Spinal cord (tissue), 10 donors: Measurements from ENCODE around the gene EFNA3. TPM values are rescaled to one million over a fixed set of nuclear protein-coding genes. Genes with fewer than 3 reads are reported as not detected.

Experiments used
- DNase-seq, 6 donors: peaks; one replicate each; pipeline versions ENCODE4 v3.0.0 to v3.0.0-alpha.2; 2013 to 2015; ENCODE audit warnings: low spot score in 6 of 6, low read depth in 4 of 6
- H3K27ac ChIP-seq: one replicate; pipeline ENCODE4 v1.5.1; 2013; ENCODE audit warnings: low read depth, low read length, control low read depth
- H3K27me3 ChIP-seq: one replicate; pipeline ENCODE4 v1.6.1; 2013; ENCODE audit warnings: low read length; ENCODE audit not compliant: control insufficient read depth, insufficient read depth
- H3K36me3 ChIP-seq: one replicate; pipeline ENCODE4 v1.6.1; 2013; ENCODE audit warnings: low read length; ENCODE audit not compliant: control insufficient read depth, insufficient read depth
- H3K4me1 ChIP-seq: one replicate; pipeline ENCODE4 v1.6.1; 2013; ENCODE audit warnings: low read length; ENCODE audit not compliant: control insufficient read depth, insufficient read depth
- H3K4me3 ChIP-seq: one replicate; pipeline ENCODE4 v1.5.1; 2013; ENCODE audit warnings: low read depth, low read length, control low read depth
- H3K9me3 ChIP-seq: one replicate; pipeline ENCODE4 v1.6.1; 2013; ENCODE audit warnings: low read length; ENCODE audit not compliant: control insufficient read depth, insufficient read depth
- WGBS: methylation state at CpG from one replicate; pipeline ENCODE4 v1.1.5; 2013; ENCODE audit warnings: missing lambda C conversion rate; ENCODE audit not compliant: insufficient coverage; 5-methylcytosine and 5-hydroxymethylcytosine counted together
- polyA plus RNA-seq, 2 donors: library from polyadenylated mRNA; unstranded; fragments of 120-200 nt; gene quantifications; one replicate each; pipeline ENCODE4 v1.2.1, GENCODE V29; 2013; ENCODE audit not compliant: insufficient read length in 2 of 2
- small RNA-seq: library from RNA; depleted of rRNA; stranded (forward); fragments of <200 nt; gene quantifications from one replicate; pipeline ENCODE3, GENCODE V24; 2014; ENCODE audit warnings: low replicate concordance
- total RNA-seq, 2 donors: library from RNA; depleted of rRNA in 1 of 2; stranded (reverse); fragments of 120-200 nt in 1 of 2; fragments of >200 nt in 1 of 2; gene quantifications; one replicate each; pipeline versions ENCODE4 v1.2.3 to v1.2.4, GENCODE V29; 2013 to 2014
- donor health status: healthy.

Gene EFNA3
- total and polyA plus RNA-seq, 4 donors, result 12.3 to 50.6 (median 30.1) TPM

DNA sequence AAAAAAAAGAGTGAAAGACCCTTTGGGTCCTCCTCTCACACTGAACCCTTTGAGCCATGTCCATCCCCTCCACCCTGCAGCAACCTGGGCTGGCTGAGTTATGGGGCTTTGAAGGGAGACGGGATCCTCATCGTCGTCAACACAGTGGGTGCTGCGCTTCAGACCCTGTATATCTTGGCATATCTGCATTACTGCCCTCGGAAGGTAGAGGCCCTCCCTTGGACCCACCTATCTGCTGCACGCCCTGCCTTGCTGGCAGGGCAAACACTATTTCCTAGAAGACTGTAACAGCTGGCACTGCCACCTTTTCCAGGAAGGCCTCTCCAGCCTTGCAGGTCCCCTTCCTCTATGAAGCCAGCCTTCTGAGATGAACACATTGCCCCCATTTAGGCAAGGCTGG, 58.1 kb downstream of the EFNA3 start:
- 34% methylated on average over 6 of the region's 6 CpGs for WGBS
- peak in 2 of 6 donors; percentile 32 to 52 for DNase-seq
- Histone ChIP-seq H3K9me3 (no peaks in the 10 kb centered on the region), H3K4me3 (peak overlapping the region; percentile 95), H3K4me1 (peaks cover 47% of the 10 kb centered on the region), H3K27ac (peak overlapping the region; percentile 42), H3K36me3 (peaks cover 24% of the 10 kb centered on the region), H3K27me3 (no peaks in the 10 kb centered on the region)

Small RNA genes within 50 kb of the gene (small RNA-seq; reads per million reads assigned to genes)
- gene RF00019, result not detected

Other genes with a start within 250 kb of the EFNA3 start
- 10 to 100 TPM in 1 of 2 donors, 1 to 10 TPM in 1; 9.6 to 12.9 TPM for gene KCNN3, start 208.6 kb upstream of the EFNA3 start, total RNA-seq
- gene KCNN3, start 208.6 kb upstream of the EFNA3 start, polyA plus RNA-seq, result 10 to 100 TPM; 19.9 to 24.8 TPM
- 10 to 100 TPM; 10.6 to 15.3 TPM for gene PMVK, start 142.1 kb upstream of the EFNA3 start, total RNA-seq
- gene PMVK, start 142.1 kb upstream of the EFNA3 start, polyA plus RNA-seq, result 10 to 100 TPM; 43.2 to 45.3 TPM
- gene PBXIP1, start 122.7 kb upstream of the EFNA3 start, total RNA-seq, result 100 to 1,000 TPM in 1 of 2 donors, 10 to 100 TPM in 1; 57.5 to 143 TPM
- 10 to 100 TPM; 66.7 to 67.8 TPM for gene PBXIP1, start 122.7 kb upstream of the EFNA3 start, polyA plus RNA-seq
- gene PYGO2, start 117.1 kb upstream of the EFNA3 start, total RNA-seq, result 10 to 100 TPM; 12.7 to 24.7 TPM
- 10 to 100 TPM; 31.6 to 34.3 TPM for gene PYGO2, start 117.1 kb upstream of the EFNA3 start, polyA plus RNA-seq
- 10 to 100 TPM; 28.5 to 99.2 TPM for gene SHC1, start 108.1 kb upstream of the EFNA3 start, total RNA-seq
- gene SHC1, start 108.1 kb upstream of the EFNA3 start, polyA plus RNA-seq, result 10 to 100 TPM; 26.4 to 47.2 TPM
- 10 to 100 TPM; 25.9 to 64.8 TPM for gene CKS1B, start 104.2 kb upstream of the EFNA3 start, total RNA-seq
- 10 to 100 TPM; 37.6 to 41.1 TPM for gene CKS1B, start 104.2 kb upstream of the EFNA3 start, polyA plus RNA-seq
- gene FLAD1, start 95.5 kb upstream of the EFNA3 start, total RNA-seq, result 10 to 100 TPM; 14.6 to 32.0 TPM
- 10 to 100 TPM; 33.5 to 36.9 TPM for gene FLAD1, start 95.5 kb upstream of the EFNA3 start, polyA plus RNA-seq
- under 1 TPM in 1 of 2 donors, not detected in 1; 0.22 TPM for gene LENEP, start 85.3 kb upstream of the EFNA3 start, total RNA-seq
- under 1 TPM in 1 of 2 donors, not detected in 1; 0.39 TPM for gene LENEP, start 85.3 kb upstream of the EFNA3 start, polyA plus RNA-seq
- gene ZBTB7B, start 76.0 kb upstream of the EFNA3 start, total RNA-seq, result 10 to 100 TPM in 1 of 2 donors, 1 to 10 TPM in 1; 7.3 to 10.7 TPM
- 1 to 10 TPM; 8.7 to 9.0 TPM for gene ZBTB7B, start 76.0 kb upstream of the EFNA3 start, polyA plus RNA-seq
- gene DCST2, start 45.1 kb upstream of the EFNA3 start, total RNA-seq, result 1 to 10 TPM in 1 of 2 donors, under 1 TPM in 1; 0.10 to 1.0 TPM
- 1 to 10 TPM; 1.1 to 1.2 TPM for gene DCST2, start 45.1 kb upstream of the EFNA3 start, polyA plus RNA-seq
- not detected for gene DCST1, start 45.0 kb upstream of the EFNA3 start, total RNA-seq
- under 1 TPM; 0.11 to 0.33 TPM for gene DCST1, start 45.0 kb upstream of the EFNA3 start, polyA plus RNA-seq
- 10 to 100 TPM; 29.9 to 58.5 TPM for gene ADAM15, start 27.5 kb upstream of the EFNA3 start, total RNA-seq
- 100 to 1,000 TPM in 1 of 2 donors, 10 to 100 TPM in 1; 73.1 to 100 TPM for gene ADAM15, start 27.5 kb upstream of the EFNA3 start, polyA plus RNA-seq
- gene EFNA4, start 15.1 kb upstream of the EFNA3 start, total RNA-seq, result 10 to 100 TPM in 1 of 2 donors, 1 to 10 TPM in 1; 3.5 to 13.9 TPM
- 1 to 10 TPM; 5.1 to 6.8 TPM for gene EFNA4, start 15.1 kb upstream of the EFNA3 start, polyA plus RNA-seq
- gene EFNA1, start 49.0 kb downstream of the EFNA3 start, total RNA-seq, result 10 to 100 TPM; 14.8 to 27.8 TPM
- gene EFNA1, start 49.0 kb downstream of the EFNA3 start, polyA plus RNA-seq, result 10 to 100 TPM; 17.9 to 23.3 TPM
- 10 to 100 TPM; 12.1 to 35.8 TPM for gene SLC50A1, start 57.0 kb downstream of the EFNA3 start, total RNA-seq
- 10 to 100 TPM; 18.2 to 26.9 TPM for gene SLC50A1, start 57.0 kb downstream of the EFNA3 start, polyA plus RNA-seq
- 10 to 100 TPM; 16.2 to 46.6 TPM for gene DPM3, start 61.7 kb downstream of the EFNA3 start, total RNA-seq
- gene DPM3, start 61.7 kb downstream of the EFNA3 start, polyA plus RNA-seq, result 10 to 100 TPM; 41.7 to 47.2 TPM
- gene KRTCAP2, start 94.5 kb downstream of the EFNA3 start, total RNA-seq, result 100 to 1,000 TPM in 1 of 2 donors, 10 to 100 TPM in 1; 81.9 to 140 TPM
- 100 to 1,000 TPM; 130 to 132 TPM for gene KRTCAP2, start 94.5 kb downstream of the EFNA3 start, polyA plus RNA-seq
- gene TRIM46, start 95.0 kb downstream of the EFNA3 start, total RNA-seq, result 1 to 10 TPM; 6.7 to 6.8 TPM
- 10 to 100 TPM; 29.5 to 37.6 TPM for gene TRIM46, start 95.0 kb downstream of the EFNA3 start, polyA plus RNA-seq
- gene THBS3, start 129.1 kb downstream of the EFNA3 start, total RNA-seq, result 10 to 100 TPM; 18.2 to 39.1 TPM
- 10 to 100 TPM; 34.4 to 57.6 TPM for gene THBS3, start 129.1 kb downstream of the EFNA3 start, polyA plus RNA-seq
- 10 to 100 TPM; 15.8 to 43.1 TPM for gene MTX1, start 129.9 kb downstream of the EFNA3 start, total RNA-seq
- gene MTX1, start 129.9 kb downstream of the EFNA3 start, polyA plus RNA-seq, result 10 to 100 TPM; 35.8 to 40.2 TPM
- gene ENTREP3, start 176.6 kb downstream of the EFNA3 start, total RNA-seq, result 1 to 10 TPM; 8.5 to 9.8 TPM
- gene ENTREP3, start 176.6 kb downstream of the EFNA3 start, polyA plus RNA-seq, result 10 to 100 TPM; 30.6 to 42.5 TPM
- gene SCAMP3, start 183.5 kb downstream of the EFNA3 start, total RNA-seq, result 10 to 100 TPM; 26.3 to 51.2 TPM
- gene SCAMP3, start 183.5 kb downstream of the EFNA3 start, polyA plus RNA-seq, result 100 to 1,000 TPM in 1 of 2 donors, 10 to 100 TPM in 1; 89.1 to 103 TPM
- gene CLK2, start 194.7 kb downstream of the EFNA3 start, total RNA-seq, result 10 to 100 TPM; 25.2 to 42.6 TPM
- 10 to 100 TPM; 49.2 to 61.1 TPM for gene CLK2, start 194.7 kb downstream of the EFNA3 start, polyA plus RNA-seq
- 1 to 10 TPM; 6.1 to 9.0 TPM for gene HCN3, start 198.6 kb downstream of the EFNA3 start, total RNA-seq
- gene HCN3, start 198.6 kb downstream of the EFNA3 start, polyA plus RNA-seq, result 10 to 100 TPM; 28.6 to 36.0 TPM
- gene PKLR, start 222.6 kb downstream of the EFNA3 start, total RNA-seq, result under 1 TPM; 0.11 to 0.20 TPM
- gene PKLR, start 222.6 kb downstream of the EFNA3 start, polyA plus RNA-seq, result under 1 TPM; 0.14 to 0.15 TPM
- 100 to 1,000 TPM; 144 to 249 TPM for gene FDPS, start 230.0 kb downstream of the EFNA3 start, total RNA-seq
- 100 to 1,000 TPM; 202 to 239 TPM for gene FDPS, start 230.0 kb downstream of the EFNA3 start, polyA plus RNA-seq
- gene RUSC1, start 242.1 kb downstream of the EFNA3 start, total RNA-seq, result 10 to 100 TPM; 28.4 to 35.1 TPM
- gene RUSC1, start 242.1 kb downstream of the EFNA3 start, polyA plus RNA-seq, result 100 to 1,000 TPM; 121 to 129 TPM